Fibroblast of lung (primary cell): Measurements from ENCODE around the gene NLRP6.

ENCODE experiments used
- EZH2 ChIP-seq: IDR thresholded peaks from 2 replicates; pipeline ENCODE4 v1.5.1; 2012; ENCODE audit warnings: low read length, control low read depth, mild to moderate bottlenecking; ENCODE audit errors: missing control alignments
- TF ChIP-seq, protein P1 (sequence below), 2 donors: IDR thresholded peaks in 1 of 2; conservative IDR thresholded peaks in 1 of 2; 1 replicate in 1 of 2; 2 replicates in 1 of 2; pipeline ENCODE4 v1.5.1; 2011 to 2012; ENCODE audit warnings: low read length in 2 of 2, control low read depth in 1 of 2, inconsistent platforms in 1 of 2, low read depth in 1 of 2, mild to moderate bottlenecking in 1 of 2

DNA sequence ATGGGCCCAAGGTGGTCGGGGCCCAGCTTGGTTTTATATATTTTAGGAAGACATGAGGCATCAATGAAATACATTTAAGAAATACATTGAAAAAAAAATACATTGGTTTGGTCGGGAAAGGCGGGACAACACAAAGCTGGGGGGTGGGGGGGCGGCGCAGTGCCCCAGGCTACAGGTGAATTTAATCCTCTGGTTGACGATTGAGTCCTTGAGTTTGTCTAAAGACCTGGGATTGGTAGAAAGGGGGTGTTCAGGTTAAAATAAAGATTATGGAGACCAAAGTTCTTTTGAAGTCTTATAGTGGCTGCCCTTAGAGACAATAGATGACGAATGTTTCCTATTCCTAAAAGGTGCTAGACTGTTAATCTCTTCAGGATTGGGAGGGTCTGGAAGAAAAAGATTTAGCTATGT, 38.7 kb downstream of the NLRP6 start:
- TF ChIP-seq, protein P1, sequence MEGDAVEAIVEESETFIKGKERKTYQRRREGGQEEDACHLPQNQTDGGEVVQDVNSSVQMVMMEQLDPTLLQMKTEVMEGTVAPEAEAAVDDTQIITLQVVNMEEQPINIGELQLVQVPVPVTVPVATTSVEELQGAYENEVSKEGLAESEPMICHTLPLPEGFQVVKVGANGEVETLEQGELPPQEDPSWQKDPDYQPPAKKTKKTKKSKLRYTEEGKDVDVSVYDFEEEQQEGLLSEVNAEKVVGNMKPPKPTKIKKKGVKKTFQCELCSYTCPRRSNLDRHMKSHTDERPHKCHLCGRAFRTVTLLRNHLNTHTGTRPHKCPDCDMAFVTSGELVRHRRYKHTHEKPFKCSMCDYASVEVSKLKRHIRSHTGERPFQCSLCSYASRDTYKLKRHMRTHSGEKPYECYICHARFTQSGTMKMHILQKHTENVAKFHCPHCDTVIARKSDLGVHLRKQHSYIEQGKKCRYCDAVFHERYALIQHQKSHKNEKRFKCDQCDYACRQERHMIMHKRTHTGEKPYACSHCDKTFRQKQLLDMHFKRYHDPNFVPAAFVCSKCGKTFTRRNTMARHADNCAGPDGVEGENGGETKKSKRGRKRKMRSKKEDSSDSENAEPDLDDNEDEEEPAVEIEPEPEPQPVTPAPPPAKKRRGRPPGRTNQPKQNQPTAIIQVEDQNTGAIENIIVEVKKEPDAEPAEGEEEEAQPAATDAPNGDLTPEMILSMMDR (conservative IDR thresholded peaks at IDR 0.05 in 1 of 2, IDR thresholded peaks at IDR 0.05 in 1 of 2; ENCODE audit: low read depth in 1 of 2, low read length in 2 of 2) = no peak
- TF ChIP-seq EZH2 = no peak
